Inflammatory macrophage treated with lipopolysaccharide for 4 hours (primary cell): ENCODE data around the gene ABHD1.
"Not testable (repeated sequence)": the region's sequence is repeated elsewhere in the genome, so short reads cannot be mapped to it uniquely, and the experiment has no call there.

ENCODE experiments used
- DNase-seq: peaks from one replicate; pipeline ENCODE4 v3.0.0-alpha.2; 2020

Gene ABHD1

GRCh38 chr2:27175330-27175729 is 51.7 kb downstream of the ABHD1 start:
- no peak for DNase-seq

- not testable (repeated sequence) for DNase-seq
These were observed 52.2 kb downstream of the ABHD1 start for GRCh38 chr2:27175781-27176180.

GRCh38 chr2:27177441-27178351 is 54.1 kb downstream of the ABHD1 start:
- no peak for DNase-seq

GRCh38 chr2:27178469-27178868 is 54.9 kb downstream of the ABHD1 start:
- no peak for DNase-seq

- DNase-seq: no peak
These were observed 55.9 kb downstream of the ABHD1 start for GRCh38 chr2:27179344-27180000.
